Measurements from ENCODE around the gene GLRA1.

DNA sequence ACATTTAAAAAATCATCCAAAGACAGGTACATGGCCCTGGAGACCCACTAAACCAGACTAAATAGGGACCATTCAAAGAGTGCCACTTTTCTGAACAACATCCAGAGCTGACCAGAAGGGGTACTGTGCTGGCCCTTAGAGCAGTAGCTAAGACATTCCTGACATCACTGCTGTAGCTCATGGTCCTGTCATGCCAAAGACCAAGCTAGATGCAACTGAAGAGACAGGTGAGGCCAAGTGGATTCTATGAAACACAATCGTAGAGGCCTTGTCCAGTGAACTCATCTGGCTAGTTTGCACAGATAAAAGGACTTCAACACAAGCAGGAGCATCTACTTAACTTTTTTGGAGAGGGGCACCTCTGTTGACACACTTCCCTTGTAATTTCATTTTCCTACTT is 109.6 kb downstream of the GLRA1 start:
- TF ChIP-seq GATA2 (IDR thresholded peaks at IDR 0.05; ENCODE audit: low read depth, low read length) = no peak
- no peak for TF ChIP-seq GATA3 (IDR thresholded peaks at IDR 0.05; ENCODE audit: low read depth, low read length)
